NCI-H1092 treated with DMSO at 0.1 percent for 48 hours (cell line): ENCODE measurements around the gene USP51.
A peak's percentile ranks its signal among the peaks of the same experiment; 100 is the strongest.
"Not testable (repeated sequence)": the region's sequence is repeated elsewhere in the genome, so short reads cannot be mapped to it uniquely, and the experiment has no call there.

Experiments used
- DNase-seq: peaks from one replicate; lab custom pipeline; 2025; lab: John Stamatoyannopoulos, UW

The USP51 gene

GRCh38 chrX:55465108-55465507, 24.5 kb downstream of the USP51 start:
- DNase-seq, result not testable (repeated sequence)

DNA sequence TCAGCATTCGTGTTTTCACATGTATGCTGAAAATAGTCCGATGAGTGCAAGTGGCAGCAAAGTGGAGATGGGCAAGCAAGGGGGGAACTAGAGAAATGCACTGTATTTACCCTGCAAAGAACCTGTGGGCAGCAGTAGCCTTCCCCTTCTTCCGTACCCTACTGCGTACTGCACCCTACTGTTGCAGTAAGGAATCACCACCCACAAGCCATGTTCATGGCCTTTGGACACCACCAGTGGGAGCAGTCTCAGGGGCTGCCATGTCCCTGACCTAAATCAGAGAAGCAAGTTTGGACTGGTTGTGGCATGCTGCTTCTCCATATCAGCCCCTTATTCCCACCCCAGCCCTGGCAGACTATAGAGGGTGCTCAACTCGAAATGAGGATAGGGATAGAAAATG, 25.6 kb downstream of the USP51 start:
- not testable (repeated sequence) for DNase-seq

DNA sequence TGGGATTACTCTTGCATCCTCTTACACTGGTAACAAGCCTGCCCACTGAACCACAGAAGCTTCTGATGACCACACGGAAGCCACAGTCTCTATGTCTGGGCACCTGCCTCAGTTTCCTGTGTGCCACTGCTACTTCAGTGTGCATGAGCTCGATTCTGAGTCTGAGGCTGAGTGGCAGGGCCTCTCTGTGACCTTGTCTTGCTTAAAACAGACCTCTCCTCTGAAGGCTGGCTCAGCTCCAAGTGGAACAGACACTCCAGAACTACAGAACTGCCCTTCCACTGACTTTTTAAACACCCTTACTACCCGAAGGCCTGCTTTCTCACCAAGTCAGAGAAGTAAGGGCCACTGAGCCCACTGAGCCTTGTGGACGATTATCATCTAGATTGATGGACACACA, 29.7 kb downstream of the USP51 start:
- DNase-seq, result not testable (repeated sequence)

DNA sequence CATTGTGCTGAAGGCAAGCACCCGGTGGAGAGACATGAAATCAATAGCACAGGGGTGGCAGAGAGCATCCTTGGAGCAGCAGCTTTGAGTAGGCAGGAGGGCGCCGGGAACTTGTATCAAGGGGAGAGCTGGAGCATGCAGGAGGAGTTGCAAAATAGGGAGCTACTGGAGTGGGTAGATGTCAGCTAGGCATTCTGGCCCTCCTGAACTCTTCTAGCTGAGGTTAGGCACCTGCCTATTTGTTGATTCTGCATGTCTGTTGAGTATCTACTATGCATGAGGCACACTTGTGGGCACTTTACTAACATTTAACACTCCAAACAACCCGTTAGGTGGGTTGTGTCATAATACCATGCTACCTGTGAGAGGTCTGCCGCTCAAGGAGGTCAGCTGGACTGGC, 30.2 kb downstream of the USP51 start:
- not testable (repeated sequence) for DNase-seq

DNA sequence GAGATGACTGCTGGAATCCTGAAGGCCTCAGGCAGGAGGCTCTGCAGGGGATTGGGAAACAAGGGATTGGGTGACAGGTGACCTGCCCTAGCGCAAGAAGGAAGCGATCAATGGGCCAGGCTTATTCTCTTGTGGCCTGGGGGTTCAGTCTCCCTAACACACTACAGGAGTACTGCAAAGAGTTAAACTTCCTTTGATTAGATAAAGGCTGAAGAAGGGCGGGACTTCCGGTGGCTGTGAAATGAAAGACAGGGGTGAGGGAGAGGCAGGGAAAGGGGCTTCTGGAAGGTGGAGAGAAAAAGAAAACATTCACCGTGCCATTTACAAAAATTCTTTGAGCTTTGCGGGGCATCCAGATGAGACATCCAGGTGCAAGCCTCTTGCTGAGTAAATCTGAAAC, 33.9 kb downstream of the USP51 start:
- DNase-seq, result not testable (repeated sequence)

DNA sequence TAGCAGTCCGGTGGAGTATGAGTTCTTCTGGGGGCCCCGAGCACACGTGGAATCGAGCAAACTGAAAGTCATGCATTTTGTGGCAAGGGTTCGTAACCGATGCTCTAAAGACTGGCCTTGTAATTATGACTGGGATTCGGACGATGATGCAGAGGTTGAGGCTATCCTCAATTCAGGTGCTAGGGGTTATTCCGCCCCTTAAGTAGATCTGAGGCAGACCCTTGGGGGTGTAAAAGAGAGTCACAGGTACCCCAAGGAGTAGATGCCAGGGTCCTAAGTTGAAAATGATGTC, 36.9 kb downstream of the USP51 start:
- no peak for DNase-seq

- peak; percentile 89 for DNase-seq
These were observed 37.4 kb downstream of the USP51 start, which contains the start of gene MAGEH1 for GRCh38 chrX:55451990-55452832. MAGEH1 (plus strand) TSS chrX:55452127; CDS start chrX:55452375, 248 bp downstream.

GRCh38 chrX:55451626-55451989, 38.0 kb downstream of the USP51 start:
- no peak for DNase-seq

GRCh38 chrX:55451141-55451540, 38.5 kb downstream of the USP51 start:
- DNase-seq, result peak; percentile 22

DNA sequence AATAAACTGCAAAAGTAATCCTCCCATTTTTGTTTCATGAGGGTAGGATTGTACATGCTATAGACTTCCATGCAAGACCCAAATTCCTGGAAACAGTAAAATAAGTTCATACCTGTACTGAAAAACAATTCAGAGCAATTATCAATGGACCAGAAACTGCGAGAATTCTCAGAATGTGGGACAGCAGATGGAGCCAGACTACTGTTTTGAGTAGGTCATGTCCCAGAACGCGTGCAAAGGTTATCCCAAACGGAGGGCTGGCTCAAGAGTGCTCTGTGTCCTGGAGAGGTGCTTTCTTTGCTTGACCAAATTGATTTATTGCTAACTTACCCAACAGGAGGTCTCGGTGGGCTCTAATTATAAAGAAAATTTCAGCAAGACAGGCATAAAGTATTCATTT, 39.4 kb downstream of the USP51 start:
- DNase-seq, result no peak

DNA sequence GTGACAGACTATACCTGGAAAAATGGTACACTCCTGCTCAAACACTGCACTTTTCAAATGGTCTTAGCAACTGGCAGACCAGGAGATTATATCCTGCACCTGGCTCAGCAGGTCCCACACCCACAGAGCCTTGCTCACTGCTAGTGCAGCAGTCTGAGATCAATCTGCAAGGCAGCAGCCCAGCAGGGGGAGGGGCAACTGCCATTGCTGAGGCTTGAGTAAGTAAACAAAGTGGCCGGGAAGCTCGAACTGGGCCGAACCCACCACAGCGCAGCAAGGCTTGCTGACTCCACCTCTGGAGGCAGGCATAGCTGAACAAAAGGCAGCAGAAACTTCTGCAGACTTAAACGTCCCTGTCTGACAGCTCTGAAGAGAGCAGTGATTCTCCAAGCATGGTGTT, 46.2 kb downstream of the USP51 start:
- DNase-seq, result not testable (repeated sequence)
